Measurements from ENCODE around the gene WIPF1. TPM values are rescaled to one million over a fixed set of nuclear protein-coding genes. Genes with fewer than 3 reads are reported as not detected.
A peak's percentile ranks its signal among the peaks of the same experiment; 100 is the strongest.

Gene WIPF1
- total RNA-seq, 2 donors from 2014 or later, result 284 to 319 TPM

DNA sequence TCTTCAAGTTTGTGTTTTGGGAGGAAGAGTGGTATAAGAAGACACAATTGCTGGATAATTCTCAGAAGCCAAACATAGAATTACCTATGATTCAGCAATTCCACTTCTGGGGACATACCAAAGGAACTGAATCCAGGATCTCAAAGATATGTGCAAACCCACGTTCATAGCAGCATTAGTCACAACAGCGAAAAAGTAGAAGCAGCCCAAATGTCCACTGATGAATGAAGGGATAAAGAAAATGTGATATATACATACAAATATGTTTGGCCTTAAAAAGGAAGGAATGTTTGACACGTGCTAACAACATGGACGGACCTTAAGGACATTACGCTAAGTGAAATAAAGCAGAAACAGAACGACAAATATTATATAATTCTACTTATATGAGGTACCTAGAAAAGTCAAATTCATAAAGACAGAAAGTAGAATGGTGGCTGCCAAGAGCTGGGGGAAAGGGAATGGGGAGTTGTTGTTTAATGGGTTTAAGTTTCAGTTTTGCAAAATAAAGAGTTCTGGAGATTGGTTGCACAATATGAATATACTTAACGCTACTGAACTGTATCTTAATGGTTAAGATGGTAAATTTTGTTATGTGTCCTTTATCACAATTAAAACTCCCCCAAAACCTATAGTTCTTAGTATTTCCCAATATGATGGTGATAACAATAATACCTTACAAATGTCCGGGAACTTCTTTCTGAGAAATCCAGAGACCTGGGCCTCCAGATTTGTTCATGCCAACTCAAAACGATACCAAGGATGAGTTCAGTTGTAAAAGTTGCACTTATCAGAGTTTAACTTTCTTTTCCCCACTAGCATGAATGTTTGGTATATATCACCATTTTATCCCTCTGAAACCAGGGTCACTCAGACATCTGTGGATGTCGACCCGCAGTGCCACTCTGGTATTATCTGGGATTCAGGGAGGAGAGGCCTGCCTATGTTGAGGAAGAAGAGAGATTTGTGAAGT is 33.7 kb upstream of the WIPF1 start:
- Mint-ChIP-seq H3K36me3 (peaks cover 15% of the 10 kb centered on the region), H3K27me3 (no peaks in the 10 kb centered on the region), H3K4me1 (ENCODE audit: low read depth in 2 of 2) (peaks cover 67 to 86% of the 10 kb centered on the region in 2 donors), H3K4me3 (peak overlapping the region; percentile 93), H3K27ac (peak overlapping the region; percentile 96 to 100), H3K9me3 (no peaks in the 10 kb centered on the region)
- DNase-seq (ENCODE audit: low spot score) (no peak), ATAC-seq (peak in 1 of 2 donors; percentile 11)

DNA sequence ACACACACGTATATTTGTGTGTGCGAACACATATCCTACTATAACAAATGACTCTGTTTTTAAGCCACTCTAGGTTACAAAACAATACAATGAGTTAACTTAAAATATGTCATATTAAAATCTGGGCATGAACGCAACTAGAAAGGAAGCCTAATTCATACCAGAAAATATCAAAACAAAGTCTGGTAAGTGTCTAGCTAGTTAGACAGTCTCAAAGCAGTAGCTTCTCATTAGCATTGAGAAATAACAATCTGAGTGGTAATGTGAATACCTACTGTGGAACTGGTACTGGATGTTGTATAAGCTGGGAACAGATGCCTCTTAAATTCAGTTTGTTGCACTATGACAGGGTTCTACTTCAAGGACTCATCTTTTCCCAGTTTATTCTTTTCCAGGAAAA is 32.5 kb upstream of the WIPF1 start:
- Mint-ChIP-seq H3K27me3 (no peaks in the 10 kb centered on the region), H3K9me3 (no peaks in the 10 kb centered on the region), H3K36me3 (peaks cover 16% of the 10 kb centered on the region), H3K4me1 (ENCODE audit: low read depth in 2 of 2) (peaks cover 64 to 78% of the 10 kb centered on the region in 2 donors), H3K27ac (peak overlapping the region; percentile 96 to 100), H3K4me3 (peak overlapping the region; percentile 93)
- DNase-seq (ENCODE audit: low spot score), result no peak
- no peak for ATAC-seq

DNA sequence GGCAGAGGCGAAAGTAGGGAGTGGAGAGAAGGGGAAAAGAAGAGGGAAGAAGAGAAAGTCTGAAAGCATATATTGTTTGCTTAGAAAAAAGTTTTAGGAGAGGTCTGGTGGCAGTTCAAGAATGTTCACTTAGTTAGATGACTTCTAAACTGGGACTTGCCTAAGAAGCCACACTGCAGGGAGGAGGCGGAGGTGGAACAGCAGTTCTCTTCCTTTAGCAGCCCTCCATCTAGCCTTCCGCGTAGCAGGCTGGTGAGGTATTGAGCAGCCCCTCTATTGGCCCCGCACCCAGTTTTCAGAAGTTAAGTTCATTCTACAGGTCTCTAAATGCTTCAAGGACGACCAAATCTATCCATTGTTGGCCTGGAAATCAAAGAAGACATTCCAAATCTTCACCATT is 31.9 kb upstream of the WIPF1 start:
- H3K4me1 Mint-ChIP-seq (ENCODE audit: low read depth in 2 of 2), result peaks cover 59 to 72% of the 10 kb centered on the region in 2 donors
- DNase-seq (ENCODE audit: low spot score), result no peak
- no peak for ATAC-seq
- peaks cover 16% of the 10 kb centered on the region for H3K36me3 Mint-ChIP-seq
- H3K9me3 Mint-ChIP-seq, result no peaks in the 10 kb centered on the region
- no peaks in the 10 kb centered on the region for H3K27me3 Mint-ChIP-seq
- H3K27ac Mint-ChIP-seq, result peak overlapping the region; percentile 30 to 83
- H3K4me3 Mint-ChIP-seq, result no peak overlapping the region

- Mint-ChIP-seq H3K27me3 (no peaks in the 10 kb centered on the region), H3K9me3 (no peaks in the 10 kb centered on the region), H3K27ac (peak overlapping the region in 1 of 2 donors; percentile 12), H3K4me3 (no peak overlapping the region), H3K36me3 (peaks cover 16% of the 10 kb centered on the region), H3K4me1 (ENCODE audit: low read depth in 2 of 2) (peaks cover 55 to 70% of the 10 kb centered on the region in 2 donors)
- DNase-seq (ENCODE audit: low spot score) (no peak), ATAC-seq (no peak)
These were observed 31.0 kb upstream of the WIPF1 start for GRCh38 chr2:174628528-174629169.

GRCh38 chr2:174627216-174627615 is 29.6 kb upstream of the WIPF1 start:
- Mint-ChIP-seq H3K4me1 (ENCODE audit: low read depth in 2 of 2) (peaks cover 45 to 62% of the 10 kb centered on the region in 2 donors), H3K4me3 (no peak overlapping the region), H3K27ac (peak overlapping the region; percentile 12 to 17), H3K27me3 (no peaks in the 10 kb centered on the region), H3K36me3 (peaks cover 12% of the 10 kb centered on the region), H3K9me3 (no peaks in the 10 kb centered on the region)
- DNase-seq (ENCODE audit: low spot score) (no peak), ATAC-seq (no peak)

- H3K9me3 Mint-ChIP-seq, result no peaks in the 10 kb centered on the region
- peaks cover 14% of the 10 kb centered on the region for H3K36me3 Mint-ChIP-seq
- ATAC-seq, result no peak
- no peak for DNase-seq (ENCODE audit: low spot score)
- H3K4me3 Mint-ChIP-seq, result no peak overlapping the region
- H3K4me1 Mint-ChIP-seq (ENCODE audit: low read depth in 2 of 2), result peaks cover 35 to 55% of the 10 kb centered on the region in 2 donors
- H3K27me3 Mint-ChIP-seq, result no peaks in the 10 kb centered on the region
- peak overlapping the region; percentile 48 to 51 for H3K27ac Mint-ChIP-seq
These were observed 27.4 kb upstream of the WIPF1 start for GRCh38 chr2:174624895-174625430.

DNA sequence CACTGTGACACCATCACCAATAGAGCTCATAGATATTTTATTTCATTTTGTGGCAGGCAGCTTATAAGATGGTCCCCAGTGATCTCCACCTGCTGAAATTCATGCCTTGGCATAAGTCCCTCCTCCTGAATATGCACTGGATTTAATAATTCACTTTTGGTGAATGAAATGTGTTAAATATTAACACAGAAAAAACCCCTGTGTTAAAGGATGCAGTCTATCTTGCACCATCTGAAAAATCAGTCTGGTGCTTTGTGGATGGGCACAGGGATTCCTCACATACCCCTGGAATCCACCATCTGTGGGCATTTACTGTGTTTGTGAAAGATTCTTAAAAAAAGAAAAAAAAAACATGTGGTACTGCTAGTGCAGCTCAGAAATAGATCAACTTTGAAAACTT is 26.1 kb upstream of the WIPF1 start:
- Mint-ChIP-seq H3K4me1 (ENCODE audit: low read depth in 2 of 2) (peaks cover 30 to 49% of the 10 kb centered on the region in 2 donors), H3K9me3 (no peaks in the 10 kb centered on the region), H3K36me3 (peaks cover 14% of the 10 kb centered on the region), H3K27me3 (no peaks in the 10 kb centered on the region), H3K4me3 (no peak overlapping the region), H3K27ac (peak overlapping the region in 1 of 2 donors; percentile 20)
- ATAC-seq (no peak), DNase-seq (ENCODE audit: low spot score) (no peak)

- Mint-ChIP-seq H3K4me3 (no peak overlapping the region), H3K9me3 (no peaks in the 10 kb centered on the region), H3K36me3 (peaks cover 14% of the 10 kb centered on the region), H3K27me3 (no peaks in the 10 kb centered on the region), H3K4me1 (ENCODE audit: low read depth in 2 of 2) (peaks cover 29 to 49% of the 10 kb centered on the region in 2 donors), H3K27ac (peak overlapping the region in 1 of 2 donors; percentile 20)
- DNase-seq (ENCODE audit: low spot score) (no peak), ATAC-seq (no peak)
These were observed 25.6 kb upstream of the WIPF1 start for GRCh38 chr2:174623106-174623637.

DNA sequence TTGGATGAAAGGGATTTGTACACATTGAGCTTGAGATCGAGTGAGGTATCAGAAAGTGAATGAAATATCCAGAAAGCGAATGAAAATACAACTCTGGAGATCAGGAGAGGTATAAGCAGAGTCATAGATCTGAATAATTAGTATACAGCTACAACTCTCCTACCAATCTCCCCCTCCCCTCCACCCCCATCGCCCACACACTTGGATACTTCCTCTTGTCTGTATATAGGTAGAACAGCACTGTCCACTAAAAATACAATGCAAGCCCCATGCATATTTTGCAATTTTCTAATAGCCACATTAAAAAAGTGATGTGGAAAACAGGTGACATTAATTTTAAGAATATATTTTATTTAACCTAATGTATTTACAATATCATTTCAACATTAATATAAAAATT is 23.7 kb upstream of the WIPF1 start:
- H3K4me3 Mint-ChIP-seq, result no peak overlapping the region
- peaks cover 31 to 52% of the 10 kb centered on the region in 2 donors for H3K4me1 Mint-ChIP-seq (ENCODE audit: low read depth in 2 of 2)
- H3K27ac Mint-ChIP-seq, result peak overlapping the region in 1 of 2 donors; percentile 19
- ATAC-seq (no peak), DNase-seq (ENCODE audit: low spot score) (no peak)
- H3K36me3 Mint-ChIP-seq, result peaks cover 9% of the 10 kb centered on the region
- H3K9me3 Mint-ChIP-seq, result no peaks in the 10 kb centered on the region
- H3K27me3 Mint-ChIP-seq, result no peaks in the 10 kb centered on the region

DNA sequence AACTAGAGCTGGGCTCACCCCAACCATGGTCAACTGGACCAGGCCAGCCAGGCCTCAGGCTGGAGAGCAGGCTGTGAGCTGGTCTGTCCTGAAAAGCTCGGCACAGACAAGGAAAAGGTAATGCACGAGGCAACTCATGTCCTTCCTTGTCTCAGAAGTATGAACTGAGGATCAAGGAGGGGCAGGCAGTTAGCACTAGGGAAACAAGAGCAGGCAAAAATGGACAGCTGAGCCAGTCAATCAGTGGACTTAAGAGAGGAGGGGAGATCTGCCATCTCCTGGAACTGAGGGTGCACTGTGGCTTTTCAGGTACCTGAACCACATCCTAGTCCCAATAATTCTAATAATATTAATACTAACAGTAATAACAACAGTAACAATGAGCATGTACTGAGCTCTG is 20.6 kb upstream of the WIPF1 start:
- Mint-ChIP-seq H3K9me3 (no peaks in the 10 kb centered on the region), H3K27me3 (no peaks in the 10 kb centered on the region), H3K27ac (peak overlapping the region; percentile 87 to 88), H3K36me3 (peaks cover 7% of the 10 kb centered on the region), H3K4me3 (peak overlapping the region; percentile 78), H3K4me1 (ENCODE audit: low read depth in 2 of 2) (peaks cover 43 to 62% of the 10 kb centered on the region in 2 donors)
- DNase-seq (ENCODE audit: low spot score) (no peak), ATAC-seq (no peak)

DNA sequence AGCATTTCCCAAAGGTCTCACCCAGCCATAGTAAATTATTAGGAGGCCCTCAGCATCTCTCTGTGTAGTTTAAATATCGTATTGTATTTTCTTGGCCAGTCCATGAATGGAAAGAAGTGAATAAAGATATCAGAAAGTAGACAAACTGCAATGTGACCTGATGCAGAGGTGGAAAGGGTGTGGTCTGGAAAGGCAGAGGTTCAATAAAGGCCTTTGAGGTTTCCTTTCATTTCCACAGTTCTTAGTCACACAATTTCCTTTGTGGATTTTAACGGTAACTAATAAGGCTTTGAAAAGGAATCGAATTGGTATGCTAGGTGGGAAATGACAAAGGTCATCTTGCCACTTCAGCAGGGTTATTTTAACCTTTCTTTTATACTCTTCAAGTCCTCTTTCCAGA is 20.1 kb upstream of the WIPF1 start:
- H3K36me3 Mint-ChIP-seq, result peaks cover 7% of the 10 kb centered on the region
- H3K27me3 Mint-ChIP-seq, result no peaks in the 10 kb centered on the region
- H3K27ac Mint-ChIP-seq, result peak overlapping the region; percentile 87 to 88
- no peaks in the 10 kb centered on the region for H3K9me3 Mint-ChIP-seq
- DNase-seq (ENCODE audit: low spot score) (no peak), ATAC-seq (peak in 1 of 2 donors; percentile 79)
- peak overlapping the region; percentile 78 for H3K4me3 Mint-ChIP-seq
- H3K4me1 Mint-ChIP-seq (ENCODE audit: low read depth in 2 of 2), result peaks cover 43 to 62% of the 10 kb centered on the region in 2 donors

DNA sequence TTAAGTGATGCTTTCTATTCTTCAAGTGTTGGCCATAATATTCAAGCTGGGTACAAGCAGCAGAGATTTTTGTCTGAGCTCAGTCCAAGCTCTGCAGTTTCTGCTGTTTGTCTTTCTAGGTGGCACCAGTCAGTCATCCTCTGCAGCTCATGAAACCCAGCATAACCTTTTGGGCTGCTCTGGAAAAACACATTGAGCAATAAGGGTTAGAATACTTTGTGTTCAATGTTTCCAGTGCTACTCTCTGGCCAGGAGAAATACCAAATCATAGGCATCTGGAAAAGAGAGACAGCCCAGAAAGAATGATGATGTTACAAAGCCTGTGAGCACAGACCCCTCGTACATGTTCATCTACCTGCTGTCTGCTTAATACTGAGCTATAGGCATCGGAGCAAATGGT is 19.5 kb upstream of the WIPF1 start:
- Mint-ChIP-seq H3K27me3 (no peaks in the 10 kb centered on the region), H3K4me3 (peak overlapping the region; percentile 78), H3K9me3 (no peaks in the 10 kb centered on the region), H3K36me3 (peaks cover 7% of the 10 kb centered on the region), H3K4me1 (ENCODE audit: low read depth in 2 of 2) (peaks cover 43 to 62% of the 10 kb centered on the region in 2 donors), H3K27ac (peak overlapping the region; percentile 87 to 88)
- DNase-seq (ENCODE audit: low spot score) (no peak), ATAC-seq (no peak)

GRCh38 chr2:174615871-174616436 is 18.4 kb upstream of the WIPF1 start:
- peaks cover 44 to 70% of the 10 kb centered on the region in 2 donors for H3K4me1 Mint-ChIP-seq (ENCODE audit: low read depth in 2 of 2)
- ATAC-seq (peak in 1 of 2 donors; percentile 61), DNase-seq (ENCODE audit: low spot score) (no peak)
- H3K4me3 Mint-ChIP-seq, result peak overlapping the region; percentile 32
- H3K27ac Mint-ChIP-seq, result peak overlapping the region; percentile 87 to 88
- peaks cover 7% of the 10 kb centered on the region for H3K36me3 Mint-ChIP-seq
- no peaks in the 10 kb centered on the region for H3K9me3 Mint-ChIP-seq
- H3K27me3 Mint-ChIP-seq, result no peaks in the 10 kb centered on the region

Measured in natural killer cell treated with Interleukin-12 subunit alpha and Interleukin-12 subunit beta and Interleukin-15 and Interleukin-18, amount 100 ng/mL, for 72 hours (primary cell).